ENCODE measurements around the gene HAO2. TPM values are rescaled to one million over a fixed set of nuclear protein-coding genes. Genes with fewer than 3 reads are reported as not detected.
A peak's percentile ranks its signal among the peaks of the same experiment; 100 is the strongest.
"Not testable (repeated sequence)": the region's sequence is repeated elsewhere in the genome, so short reads cannot be mapped to it uniquely, and the experiment has no call there.

HAO2 gene
- total RNA-seq, 1 donor from 2014 or later, result not detected

GRCh38 chr1:119330466-119331189 is 38.0 kb upstream of the HAO2 start:
- Mint-ChIP-seq H3K4me3 (no peak overlapping the region), H3K27me3 (ENCODE audit: low read depth) (peaks cover 7% of the 10 kb centered on the region), H3K36me3 (ENCODE audit: low read depth) (no peaks in the 10 kb centered on the region), H3K27ac (ENCODE audit: unreplicated experiment) (no peak overlapping the region), H3K4me1 (peaks cover 53% of the 10 kb centered on the region), H3K9me3 (no peaks in the 10 kb centered on the region)
- no peak for TF ChIP-seq CTCF (conservative IDR thresholded peaks at IDR 0.05)
- no peak for DNase-seq (ENCODE audit: low read depth, low spot score)

DNA sequence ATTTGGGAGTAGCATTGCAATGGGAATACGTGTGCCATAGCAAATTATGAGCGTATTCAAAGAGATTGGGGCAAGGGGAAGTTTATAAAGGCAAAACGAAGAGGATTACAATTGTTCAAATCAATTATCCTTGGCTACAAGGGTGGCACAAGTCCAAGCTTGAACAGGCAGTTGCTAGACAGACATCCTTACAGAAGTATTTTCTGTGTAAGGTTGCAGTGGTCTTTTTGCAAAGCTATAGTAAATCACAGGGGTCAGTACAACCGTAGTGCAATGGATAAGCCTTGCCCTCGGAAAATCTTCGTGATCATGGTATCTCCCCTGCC is 37.4 kb upstream of the HAO2 start:
- no peak for TF ChIP-seq CTCF (conservative IDR thresholded peaks at IDR 0.05)
- H3K4me1 Mint-ChIP-seq, result peaks cover 48% of the 10 kb centered on the region
- no peak for DNase-seq (ENCODE audit: low read depth, low spot score)
- H3K36me3 Mint-ChIP-seq (ENCODE audit: low read depth), result no peaks in the 10 kb centered on the region
- H3K9me3 Mint-ChIP-seq, result no peaks in the 10 kb centered on the region
- H3K4me3 Mint-ChIP-seq, result no peak overlapping the region
- peaks cover 7% of the 10 kb centered on the region for H3K27me3 Mint-ChIP-seq (ENCODE audit: low read depth)
- H3K27ac Mint-ChIP-seq (ENCODE audit: unreplicated experiment), result no peak overlapping the region

DNA sequence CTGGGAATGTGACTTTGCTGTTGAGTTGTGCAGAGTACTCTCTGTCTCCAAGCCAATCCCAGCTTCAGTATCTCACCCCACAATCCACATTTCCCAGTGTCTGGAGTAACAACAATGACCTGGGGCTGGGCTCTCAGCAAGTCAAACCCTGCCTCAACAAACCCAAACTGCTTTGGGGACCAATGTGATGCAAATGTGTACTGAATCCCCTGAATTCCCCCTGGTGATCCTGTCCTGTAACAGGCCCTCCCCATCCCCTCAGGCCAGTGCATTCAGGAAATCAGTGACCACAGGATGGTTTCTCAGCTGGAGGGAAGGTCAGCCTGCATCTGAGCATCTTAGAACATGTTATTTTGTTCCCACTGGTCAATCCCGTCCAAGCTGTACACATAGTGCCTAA is 36.7 kb upstream of the HAO2 start:
- no peak for DNase-seq (ENCODE audit: low read depth, low spot score)
- Mint-ChIP-seq H3K9me3 (no peaks in the 10 kb centered on the region), H3K36me3 (ENCODE audit: low read depth) (no peaks in the 10 kb centered on the region), H3K27me3 (ENCODE audit: low read depth) (peaks cover 7% of the 10 kb centered on the region), H3K27ac (ENCODE audit: unreplicated experiment) (no peak overlapping the region), H3K4me1 (peaks cover 44% of the 10 kb centered on the region), H3K4me3 (no peak overlapping the region)
- TF ChIP-seq CTCF (conservative IDR thresholded peaks at IDR 0.05), result no peak

GRCh38 chr1:119332622-119333021 is 36.0 kb upstream of the HAO2 start:
- no peak for TF ChIP-seq CTCF (conservative IDR thresholded peaks at IDR 0.05)
- Mint-ChIP-seq H3K36me3 (ENCODE audit: low read depth) (no peaks in the 10 kb centered on the region), H3K9me3 (no peaks in the 10 kb centered on the region), H3K4me1 (peaks cover 44% of the 10 kb centered on the region), H3K27me3 (ENCODE audit: low read depth) (peaks cover 5% of the 10 kb centered on the region), H3K27ac (ENCODE audit: unreplicated experiment) (peak overlapping the region; percentile 79), H3K4me3 (no peak overlapping the region)
- no peak for DNase-seq (ENCODE audit: low read depth, low spot score)

GRCh38 chr1:119333163-119333896 is 35.3 kb upstream of the HAO2 start:
- H3K4me1 Mint-ChIP-seq, result peaks cover 37% of the 10 kb centered on the region
- H3K27me3 Mint-ChIP-seq (ENCODE audit: low read depth), result no peaks in the 10 kb centered on the region
- H3K36me3 Mint-ChIP-seq (ENCODE audit: low read depth), result no peaks in the 10 kb centered on the region
- H3K27ac Mint-ChIP-seq (ENCODE audit: unreplicated experiment), result no peak overlapping the region
- no peak for TF ChIP-seq CTCF (conservative IDR thresholded peaks at IDR 0.05)
- no peak overlapping the region for H3K4me3 Mint-ChIP-seq
- no peaks in the 10 kb centered on the region for H3K9me3 Mint-ChIP-seq
- DNase-seq (ENCODE audit: low read depth, low spot score), result no peak

DNA sequence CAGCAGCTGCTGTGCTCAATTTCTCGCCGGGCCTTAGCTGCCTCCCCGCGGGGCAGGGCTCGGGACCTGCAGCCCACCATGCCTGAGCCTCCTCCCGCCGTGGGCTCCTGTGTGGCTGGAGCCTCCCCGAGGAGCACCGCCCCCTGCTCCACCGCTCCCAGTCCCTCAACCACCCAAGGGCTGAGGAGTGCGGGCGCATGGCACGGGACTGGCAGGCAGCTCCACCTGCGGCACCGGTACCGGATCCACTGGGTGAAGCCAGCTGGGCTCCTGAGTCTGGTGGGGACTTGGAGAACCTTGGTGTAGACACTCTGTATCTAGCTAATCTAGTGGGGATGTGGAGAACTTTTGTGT is 34.7 kb upstream of the HAO2 start:
- H3K4me1 Mint-ChIP-seq, result peaks cover 33% of the 10 kb centered on the region
- not testable (repeated sequence) for H3K9me3 Mint-ChIP-seq

More for the DNA sequence above, 34.7 kb upstream of the HAO2 start:
- not testable (repeated sequence) for H3K36me3 Mint-ChIP-seq (ENCODE audit: low read depth); DNase-seq (ENCODE audit: low read depth, low spot score); H3K27me3 Mint-ChIP-seq (ENCODE audit: low read depth); H3K27ac Mint-ChIP-seq (ENCODE audit: unreplicated experiment); H3K4me3 Mint-ChIP-seq
